ENCODE data around the gene FILIP1L.

The FILIP1L gene

DNA sequence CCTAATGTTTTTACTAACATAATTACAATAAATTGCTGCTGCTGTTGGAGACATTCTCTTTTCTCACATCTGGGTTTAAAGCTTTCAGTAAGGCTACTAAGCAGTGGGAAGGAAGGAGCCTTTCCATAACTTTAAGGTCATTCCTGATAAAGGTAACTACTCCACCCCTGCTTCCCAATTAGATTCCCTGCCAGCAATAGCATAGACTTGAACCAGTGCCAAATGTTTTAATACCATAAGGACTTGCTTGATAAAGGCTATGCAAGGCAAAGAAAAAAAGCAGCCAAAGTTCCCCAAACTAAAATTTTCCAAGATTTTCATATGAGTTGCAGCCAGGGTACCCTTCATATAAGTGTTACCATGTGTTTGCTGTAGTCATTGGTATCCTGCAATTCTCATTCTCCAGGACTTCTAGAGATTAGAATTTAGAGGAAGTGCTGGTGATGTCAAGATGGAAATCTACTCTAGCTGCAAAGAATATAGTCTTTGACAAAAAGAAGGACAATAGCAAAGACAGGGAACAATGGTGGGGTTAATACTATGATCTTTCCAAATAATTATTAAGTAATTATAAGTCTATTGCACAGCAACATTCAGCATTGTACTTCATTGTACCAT, 106.1 kb downstream of the FILIP1L start:
- DNase-seq (ENCODE audit: low spot score) = no peak

DNA sequence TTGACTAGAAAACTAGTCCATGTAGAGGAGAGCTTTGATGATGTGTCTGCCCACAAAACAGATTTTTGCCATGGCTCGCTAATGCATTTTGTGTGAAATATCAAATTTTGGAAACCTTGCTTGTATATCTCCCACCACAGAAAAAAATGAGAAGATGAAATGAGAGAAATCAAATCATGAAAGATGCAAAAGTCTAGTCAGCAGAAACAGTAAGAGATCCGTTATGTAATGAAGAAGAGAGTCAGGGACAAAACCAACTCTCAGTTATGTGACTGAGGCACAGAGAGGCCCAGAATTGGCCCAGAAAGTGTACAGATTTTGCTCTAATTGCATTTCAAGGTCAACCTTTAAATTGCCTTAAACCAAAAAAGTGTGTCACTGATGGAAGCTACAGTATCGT, 107.0 kb downstream of the FILIP1L start:
- DNase-seq (ENCODE audit: low spot score) = no peak

DNA sequence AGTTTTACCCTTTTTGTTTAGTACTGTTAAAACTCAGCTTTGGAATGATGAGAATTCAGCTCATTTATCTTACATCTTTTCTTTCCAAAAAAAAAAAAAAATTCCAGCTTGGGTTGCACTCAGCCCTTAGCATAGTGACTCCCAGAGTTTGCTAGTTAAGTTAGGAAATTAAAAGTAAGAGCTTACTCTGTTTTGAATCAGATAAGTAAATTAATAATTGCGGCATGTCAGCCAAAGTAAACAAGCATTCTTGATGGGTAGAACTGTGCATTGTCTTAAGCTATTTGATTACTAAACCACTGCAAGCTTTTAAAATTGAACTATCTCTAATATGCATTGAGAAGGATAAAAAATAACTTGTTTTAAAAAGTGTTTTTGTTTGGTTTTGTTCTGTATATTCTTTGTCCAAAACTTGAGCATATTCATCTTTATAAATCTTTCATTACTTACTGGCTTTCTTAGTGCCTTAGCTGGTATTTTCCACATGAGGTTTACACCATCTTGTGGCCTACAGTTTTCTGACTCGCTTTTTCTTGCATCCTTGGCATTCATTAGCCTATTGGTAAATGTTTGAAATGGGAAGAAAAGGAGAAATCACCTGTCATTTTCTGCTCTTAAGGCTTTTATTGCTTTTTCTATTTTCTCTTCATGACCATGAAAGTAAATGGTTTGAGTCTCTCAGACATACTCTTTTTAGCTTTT, 107.6 kb downstream of the FILIP1L start:
- DNase-seq (ENCODE audit: low spot score) = no peak

DNA sequence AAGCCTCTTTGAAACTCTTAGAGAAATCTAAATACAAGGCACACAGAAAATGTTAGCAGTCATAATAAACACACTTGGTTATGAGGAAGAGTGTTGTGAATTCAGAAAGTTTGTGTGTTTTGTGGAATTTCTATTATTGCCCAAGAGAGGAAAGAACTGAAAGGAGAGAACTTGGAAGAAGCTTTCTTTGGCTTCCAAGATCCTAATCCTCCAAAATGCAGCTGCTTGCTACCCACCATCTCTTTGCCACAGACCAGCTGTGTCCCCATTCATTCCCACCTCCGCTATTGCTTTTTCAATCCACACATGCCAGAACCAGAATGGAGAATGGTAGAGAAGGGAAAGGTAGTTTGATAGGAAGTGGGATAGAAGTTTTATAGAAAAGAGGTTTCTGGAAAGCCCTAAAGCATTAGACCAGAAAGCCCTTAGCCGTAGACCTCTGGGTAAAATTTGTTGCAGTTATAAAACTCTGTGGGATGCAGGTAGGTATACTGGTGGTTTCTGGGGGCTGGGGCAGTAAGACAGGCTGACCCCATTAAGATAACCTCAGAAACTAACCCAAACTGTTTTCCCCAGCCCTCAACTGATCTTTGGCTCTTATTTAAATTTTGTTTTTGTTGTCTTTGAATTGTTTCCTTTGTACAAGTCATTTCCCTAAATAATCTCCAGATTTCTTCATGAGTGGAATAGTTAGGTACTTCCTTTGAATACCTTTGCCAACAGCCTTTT, 108.5 kb downstream of the FILIP1L start:
- no peak for DNase-seq (ENCODE audit: low spot score)

DNA sequence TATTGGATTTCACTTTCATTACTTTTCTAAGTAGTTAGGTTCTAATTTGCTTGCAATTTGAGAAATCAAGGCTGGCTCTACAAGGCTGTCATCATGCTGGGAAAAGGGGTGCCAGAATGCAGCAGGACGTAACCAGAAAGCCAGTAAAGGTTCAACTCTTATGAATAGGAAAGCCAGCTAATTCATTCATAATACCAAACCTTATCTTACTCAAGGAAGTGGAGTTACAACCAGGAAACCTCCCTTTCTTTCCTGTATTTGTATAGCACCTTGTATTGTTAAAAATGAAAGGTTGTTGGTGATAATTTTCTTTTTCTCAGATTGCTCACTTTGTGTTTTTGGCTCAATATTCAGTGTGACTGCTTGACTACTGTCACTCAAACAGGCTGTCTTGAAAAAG, 109.4 kb downstream of the FILIP1L start:
- no peak for DNase-seq (ENCODE audit: low spot score)

DNA sequence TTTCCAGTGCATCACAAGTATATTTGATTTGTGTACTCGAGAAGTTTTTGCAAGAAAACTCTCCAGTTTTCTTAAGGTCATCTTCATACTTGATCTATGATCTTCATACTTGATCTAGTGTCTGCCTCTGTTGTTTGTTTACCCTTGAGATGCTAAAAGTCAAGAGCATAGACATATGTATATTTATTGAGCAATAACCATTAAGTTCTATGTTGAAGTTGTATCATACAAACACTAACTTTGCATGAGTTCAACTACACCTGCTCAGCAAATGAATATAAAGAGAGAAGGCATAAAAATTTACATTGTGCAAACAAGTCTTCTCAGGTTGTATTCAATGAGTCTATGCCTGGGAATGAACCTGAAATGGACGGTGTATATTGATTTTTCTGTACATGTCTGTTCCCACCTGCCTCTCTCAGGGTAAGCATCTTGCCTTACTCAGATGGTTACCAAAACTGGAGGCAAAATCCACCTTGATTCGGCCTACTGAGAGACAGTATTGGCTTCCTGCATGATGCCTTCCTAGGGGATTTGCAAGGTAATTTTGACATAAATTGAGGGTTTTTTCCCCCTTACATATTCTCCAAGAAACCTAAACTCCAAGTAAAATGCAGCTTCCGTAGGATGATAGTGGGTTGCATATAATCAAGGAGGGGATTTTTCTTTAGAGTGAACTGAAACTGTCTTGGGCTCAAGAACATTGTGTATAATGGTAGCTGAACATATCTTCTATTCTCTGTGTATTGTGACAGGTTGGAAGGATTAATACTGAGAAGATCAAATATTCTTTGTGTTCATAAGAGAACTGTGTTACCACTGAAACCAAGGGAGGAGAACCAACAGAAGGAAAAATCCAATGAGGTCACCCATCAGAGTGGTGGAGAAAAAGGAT, 110.4 kb downstream of the FILIP1L start:
- no peak for DNase-seq (ENCODE audit: low spot score)

DNA sequence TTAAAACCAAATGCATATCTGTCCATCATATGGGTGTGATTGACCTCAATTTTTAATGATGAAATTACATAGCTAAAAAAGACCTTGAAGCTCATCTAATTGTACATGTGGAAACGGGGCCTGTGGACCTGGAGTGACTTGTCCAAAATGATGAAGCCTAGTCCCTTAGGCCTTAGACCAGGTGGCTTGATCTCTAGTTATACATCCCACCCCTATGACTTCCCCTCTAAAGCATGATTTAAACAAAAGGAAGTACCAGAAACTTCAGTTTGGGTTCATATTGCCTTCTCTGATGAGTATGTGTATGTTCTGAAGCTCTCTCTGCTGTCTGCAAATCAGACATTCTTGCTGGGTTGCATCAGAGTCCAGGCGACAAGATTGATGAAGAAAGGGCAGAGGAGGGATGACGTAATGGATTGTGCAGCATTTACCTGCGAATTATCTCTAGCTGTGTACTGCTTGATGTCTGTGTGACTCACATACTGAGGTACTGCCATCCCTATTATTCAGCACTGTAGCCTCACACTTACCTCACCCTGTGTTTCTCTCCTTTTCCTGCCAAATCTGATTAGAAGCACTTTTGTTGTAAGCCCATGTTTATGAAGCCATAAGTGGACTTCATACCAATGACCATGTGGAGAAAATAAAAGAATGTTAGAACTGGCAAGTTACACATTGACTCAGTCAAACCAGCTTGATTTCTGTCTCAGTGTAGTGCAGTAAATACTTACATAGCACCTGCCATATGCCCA, 111.5 kb downstream of the FILIP1L start:
- DNase-seq (ENCODE audit: low spot score) = no peak

DNA sequence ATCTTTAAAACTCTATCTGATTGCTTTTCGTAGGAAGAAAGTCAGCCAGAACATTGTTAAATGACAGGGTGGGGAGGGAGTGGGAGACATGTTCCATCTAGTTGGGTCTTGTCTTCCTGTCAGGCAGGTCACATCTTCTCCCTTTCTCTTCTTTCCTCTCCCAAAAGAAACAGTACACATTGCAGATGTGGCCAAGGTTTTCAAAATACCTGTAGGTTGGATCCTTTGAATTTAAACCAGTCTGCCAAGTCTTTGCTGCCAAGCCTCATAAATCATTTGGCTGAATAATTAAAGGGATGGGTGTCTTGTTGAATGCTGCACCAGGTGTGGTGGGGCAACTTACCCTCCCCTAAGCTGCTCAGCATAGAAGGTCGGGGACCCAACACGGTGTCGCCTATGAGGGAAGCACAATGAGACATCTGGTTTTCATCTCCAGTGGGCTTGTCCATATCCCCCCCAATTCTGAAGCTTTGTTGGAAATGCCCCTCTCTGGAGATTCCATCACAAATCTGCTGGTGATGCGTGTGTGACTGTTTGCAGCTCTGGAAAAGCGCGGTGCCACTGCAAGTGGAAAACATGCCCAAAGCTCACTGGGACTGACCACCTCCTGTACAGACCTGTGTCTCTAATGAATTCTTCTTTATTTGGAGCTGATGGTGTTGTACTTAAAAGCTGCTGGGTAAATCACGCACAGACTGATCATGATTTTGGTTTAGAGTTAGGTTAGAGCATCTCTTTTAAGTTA, 112.6 kb downstream of the FILIP1L start:
- no peak for DNase-seq (ENCODE audit: low spot score)

DNA sequence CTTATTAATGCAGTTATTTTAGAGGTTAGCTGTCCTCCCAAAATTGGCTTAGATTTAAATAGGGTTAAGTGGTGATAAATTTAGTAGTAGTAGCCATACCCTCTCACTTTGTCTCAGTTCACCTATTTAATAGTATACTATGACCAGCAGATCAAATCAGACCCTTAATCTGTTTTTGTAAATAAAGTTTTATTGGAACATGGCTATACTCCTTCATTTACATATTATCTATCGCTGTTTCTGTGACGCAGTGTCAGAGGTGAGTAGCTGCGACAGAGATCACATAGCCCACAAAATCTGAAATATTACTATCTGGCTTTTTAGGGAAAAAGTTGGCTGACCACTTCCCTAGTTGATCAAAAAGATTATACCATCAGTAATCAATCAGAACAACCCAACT, 113.2 kb downstream of the FILIP1L start:
- no peak for DNase-seq (ENCODE audit: low spot score)

DNA sequence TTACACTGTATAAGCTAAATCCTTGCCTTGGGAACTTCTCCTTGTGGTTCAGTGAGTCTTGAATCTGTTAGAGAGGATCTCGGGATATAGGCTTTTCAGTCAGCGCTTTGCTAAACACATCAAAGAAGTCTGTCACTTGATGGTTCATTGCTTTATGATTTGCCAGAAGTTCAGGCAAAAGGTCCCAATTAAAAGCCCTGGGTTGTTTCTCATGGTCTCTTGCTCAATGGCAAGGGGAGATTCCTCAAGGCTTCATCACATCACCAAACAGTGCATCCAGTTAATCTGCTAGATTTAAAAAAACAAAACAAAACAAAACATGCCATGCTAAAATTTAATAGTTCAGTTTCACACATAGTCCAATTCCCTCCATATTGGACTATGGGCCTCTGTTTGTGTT, 114.8 kb downstream of the FILIP1L start:
- no peak for DNase-seq (ENCODE audit: low spot score)

DNA sequence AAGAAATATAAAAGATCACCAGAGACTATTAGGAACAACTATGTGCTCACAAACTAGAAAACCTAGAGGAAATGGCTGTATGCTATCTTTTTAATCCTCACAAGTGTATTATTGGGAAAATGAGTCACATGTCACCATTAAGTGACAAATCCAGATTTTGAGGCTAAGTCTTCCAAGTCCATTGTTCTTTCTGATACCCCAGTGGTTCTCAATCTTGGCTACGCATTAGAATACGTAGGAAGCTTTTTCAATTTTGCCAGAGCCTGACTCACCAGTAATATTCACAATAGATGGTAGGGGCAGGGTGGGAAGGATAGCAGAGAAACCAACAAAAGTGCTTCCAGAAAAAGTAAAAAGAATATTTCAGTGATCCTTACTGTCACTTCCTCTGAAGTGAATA, 117.0 kb downstream of the FILIP1L start:
- DNase-seq (ENCODE audit: low spot score) = no peak

DNA sequence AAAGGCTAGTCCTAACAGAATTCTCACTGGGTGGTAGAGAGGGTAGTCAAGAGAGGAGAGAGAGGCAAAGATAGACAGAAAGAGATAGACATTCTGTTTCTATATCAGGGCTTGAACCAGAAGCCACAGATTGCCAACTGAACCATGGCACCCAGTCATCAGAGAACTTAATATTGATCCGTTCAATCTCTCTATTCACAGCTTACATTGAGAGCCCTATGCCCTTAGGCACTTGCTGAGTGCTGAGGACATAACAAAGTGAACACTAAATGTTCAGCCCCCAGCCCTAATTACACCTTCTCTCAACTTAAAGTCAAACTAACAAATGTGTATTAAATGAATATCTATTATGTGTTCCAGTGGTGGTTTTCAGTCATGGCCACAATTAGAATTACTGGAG, 124.1 kb downstream of the FILIP1L start:
- DNase-seq (ENCODE audit: low spot score) = no peak

DNA sequence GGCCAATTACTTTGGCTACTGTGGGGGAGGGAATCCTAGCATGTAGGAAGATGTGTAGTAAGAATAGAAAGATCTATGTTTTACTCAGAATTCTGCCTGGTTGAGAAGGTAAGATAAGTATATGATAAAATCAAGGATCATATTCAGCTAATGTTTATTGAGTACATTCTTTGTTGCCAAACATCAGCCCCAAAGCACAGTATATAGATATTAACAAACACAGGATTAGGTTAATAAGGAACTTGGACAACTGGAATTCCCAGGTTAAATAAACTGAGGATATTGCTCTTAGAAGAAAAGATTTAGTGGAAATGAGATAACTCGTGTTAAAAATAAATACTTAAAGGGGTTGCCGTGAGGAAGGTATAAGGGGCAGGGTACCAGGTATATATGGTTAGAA, 129.6 kb downstream of the FILIP1L start:
- no peak for DNase-seq (ENCODE audit: low spot score)

DNA sequence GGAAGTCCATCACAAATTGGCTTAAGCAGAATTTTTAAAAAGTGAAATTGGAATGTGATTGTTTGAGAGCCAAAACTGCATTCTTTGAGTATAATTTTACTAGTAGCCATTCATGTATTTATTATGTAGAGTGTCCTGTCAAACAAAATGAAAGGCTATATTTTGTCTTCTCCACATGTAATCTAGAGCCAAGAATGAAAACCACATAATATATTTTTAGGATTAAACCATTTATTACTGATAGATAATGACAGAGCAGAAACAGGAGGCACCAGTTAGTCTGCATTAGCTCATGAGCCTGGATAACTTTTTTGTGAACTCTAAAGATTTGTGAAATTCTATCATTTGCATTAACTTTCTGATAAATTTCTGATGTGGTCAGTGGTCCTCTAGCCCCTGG, 130.2 kb downstream of the FILIP1L start:
- no peak for DNase-seq (ENCODE audit: low spot score)

DNA sequence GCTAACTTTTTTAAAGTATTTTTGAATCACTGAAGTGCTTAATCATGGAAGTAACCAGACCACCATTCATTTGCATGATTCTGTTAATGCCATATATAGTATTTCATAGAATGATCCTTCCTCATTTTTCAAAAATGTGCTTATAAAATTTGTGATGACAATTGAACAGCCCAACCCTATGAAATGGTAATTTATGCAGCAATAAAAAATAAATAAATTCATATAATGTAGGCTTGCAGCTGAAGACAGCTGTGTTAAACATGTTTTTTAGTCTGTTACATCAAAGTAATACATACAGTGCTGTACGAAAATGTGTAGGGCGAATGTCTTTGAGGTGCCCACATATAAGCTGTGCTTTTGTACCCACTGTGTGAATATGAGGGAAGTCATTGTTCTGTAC, 131.7 kb downstream of the FILIP1L start:
- no peak for DNase-seq (ENCODE audit: low spot score)

DNA sequence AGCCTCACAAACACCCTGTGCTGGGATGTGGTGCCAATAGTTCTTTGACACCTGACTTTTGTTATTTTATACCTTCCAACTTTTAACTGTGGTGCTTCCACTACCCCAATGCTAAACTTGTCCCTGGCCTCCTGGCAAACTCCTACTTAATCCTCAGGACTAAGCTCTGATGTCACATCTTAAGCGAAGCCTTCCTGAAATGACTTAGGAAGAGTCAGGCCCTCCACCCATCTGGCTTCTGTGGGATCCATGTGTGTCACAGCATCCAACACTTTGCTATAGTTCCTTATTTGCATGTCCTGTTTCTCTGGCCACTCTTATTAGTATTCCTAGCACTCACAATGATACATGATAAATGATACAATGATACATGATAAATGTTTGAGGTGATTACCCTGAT, 133.2 kb downstream of the FILIP1L start:
- DNase-seq (ENCODE audit: low spot score) = no peak

DNA sequence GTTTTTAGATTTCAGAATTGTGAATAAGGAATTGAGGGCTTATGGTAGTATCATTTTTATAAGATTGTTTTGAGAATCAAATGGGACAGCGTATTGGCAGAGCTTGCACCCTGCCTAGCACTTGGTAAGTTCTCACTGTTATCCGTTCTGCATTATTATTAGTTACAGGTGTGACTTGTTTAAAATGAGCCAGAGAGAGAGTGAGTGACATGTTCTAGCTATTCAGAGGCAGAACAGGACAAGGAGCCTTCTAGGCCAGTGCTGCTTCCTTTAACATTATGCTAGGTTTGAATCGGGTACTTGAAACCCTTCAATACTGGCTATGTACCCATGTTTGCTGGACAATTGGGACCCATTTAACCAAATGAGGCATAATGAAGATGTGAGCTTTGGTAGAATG, 133.7 kb downstream of the FILIP1L start:
- no peak for DNase-seq (ENCODE audit: low spot score)

DNA sequence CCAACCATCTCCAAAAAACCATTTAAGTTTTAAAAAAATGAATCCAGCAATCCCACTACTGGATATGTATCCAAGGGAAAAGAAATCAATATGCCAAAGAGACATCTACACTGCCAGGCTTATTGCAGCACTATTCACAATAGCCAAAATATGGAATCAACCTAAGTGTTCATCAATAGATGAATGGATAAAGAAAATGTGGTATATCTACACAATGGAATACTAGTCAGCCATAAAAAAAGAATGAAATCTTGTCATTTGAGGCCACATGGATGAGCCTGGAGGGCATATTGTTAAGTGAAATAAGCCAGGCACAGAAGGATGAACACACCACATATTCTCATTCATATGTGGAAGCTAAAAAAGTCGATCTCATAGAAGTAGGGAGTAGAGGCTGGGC, 136.1 kb downstream of the FILIP1L start:
- DNase-seq (ENCODE audit: low spot score) = no peak

DNA sequence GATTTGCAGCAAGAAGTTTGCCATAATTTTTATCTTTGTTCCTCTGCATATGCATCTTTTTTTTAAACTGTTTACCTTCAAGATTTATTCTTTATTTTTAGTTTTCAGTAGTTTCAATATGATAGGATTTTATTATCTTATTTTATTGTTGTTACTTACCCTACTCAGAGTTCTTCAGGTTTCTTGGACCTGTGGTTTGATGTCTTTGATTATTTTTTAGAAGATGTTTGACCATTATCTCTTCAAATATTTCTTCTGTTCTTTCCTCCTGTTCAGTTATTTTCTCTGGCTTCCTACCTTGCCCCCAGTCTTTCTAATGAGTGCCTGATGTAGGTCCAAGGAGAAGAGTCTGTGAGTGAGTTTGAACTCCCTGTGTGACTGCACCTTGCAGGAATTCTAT, 137.7 kb downstream of the FILIP1L start:
- no peak for DNase-seq (ENCODE audit: low spot score)

DNA sequence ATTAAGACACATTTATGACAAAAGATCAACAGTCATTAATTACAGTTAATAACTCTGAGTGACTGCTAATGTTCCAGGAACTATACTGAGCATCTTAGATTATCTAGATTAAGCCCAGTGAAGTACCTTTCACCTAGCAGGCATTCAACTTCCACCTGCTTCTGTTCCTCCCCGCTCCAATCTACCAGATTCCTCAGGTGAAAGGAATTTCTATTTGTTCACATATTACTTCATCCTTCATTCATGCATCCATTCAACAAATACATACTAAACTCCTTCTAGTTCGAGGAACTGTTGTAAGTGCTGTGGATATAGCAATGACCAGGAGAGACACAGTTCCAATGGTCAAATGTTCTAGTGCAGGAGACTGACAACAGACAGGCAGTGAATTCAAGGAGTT, 139.3 kb downstream of the FILIP1L start:
- DNase-seq (ENCODE audit: low spot score) = no peak

Measured in germinal center (tissue), 1 donor.